Hematopoietic multipotent progenitor cell treated with erythropoietin and hydrocortisone succinate and interleukin-3 and kit ligand, for 6 days (in vitro differentiated cells): ENCODE data around the gene CAMTA1.
A peak's percentile ranks its signal among the peaks of the same experiment; 100 is the strongest.

Experiments
- DNase-seq: peaks from one replicate; pipeline ENCODE4 v3.0.0-alpha.2; 2015

CAMTA1 gene

GRCh38 chr1:6777813-6778212, 7.4 kb upstream of the CAMTA1 start:
- DNase-seq: no peak

DNA sequence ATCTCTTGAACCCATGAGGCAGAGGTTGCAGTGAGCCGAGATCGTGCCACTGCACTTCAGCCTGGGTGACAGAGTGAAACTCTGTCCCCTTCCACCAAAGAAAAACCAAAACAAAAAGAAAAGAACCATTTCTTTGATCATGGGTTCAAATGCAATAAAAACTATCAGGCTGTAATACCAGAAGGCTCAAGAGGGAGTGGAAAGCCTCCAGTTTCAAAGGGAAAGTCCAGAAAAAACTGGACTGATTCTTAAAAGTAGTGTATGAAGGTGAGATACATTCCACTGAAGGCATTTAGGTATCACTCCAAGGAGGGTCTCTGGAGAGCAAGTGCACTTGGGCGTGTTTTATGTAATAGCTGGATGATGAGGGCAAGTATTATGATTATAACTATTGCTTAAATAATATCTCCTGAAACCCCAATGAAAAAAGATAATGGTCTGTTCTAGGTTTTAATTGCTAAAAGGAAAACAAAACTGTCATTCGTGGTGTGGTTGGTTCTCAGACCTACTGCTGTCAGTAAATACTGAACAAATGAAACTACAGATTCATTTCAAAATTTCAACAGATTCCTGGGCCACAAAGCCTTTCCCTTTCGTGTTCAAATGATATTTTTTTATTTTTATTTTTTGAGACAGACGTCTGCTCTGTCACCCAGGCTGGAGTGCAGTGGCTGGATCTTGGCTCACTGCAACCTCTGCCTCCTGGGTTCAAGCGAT, 6.0 kb upstream of the CAMTA1 start:
- DNase-seq: no peak

- DNase-seq: no peak
Measured at GRCh38 chr1:6782151-6782550, 3.1 kb upstream of the CAMTA1 start.

GRCh38 chr1:6783221-6783620, 2.0 kb upstream of the CAMTA1 start:
- peak; percentile 49 for DNase-seq

DNA sequence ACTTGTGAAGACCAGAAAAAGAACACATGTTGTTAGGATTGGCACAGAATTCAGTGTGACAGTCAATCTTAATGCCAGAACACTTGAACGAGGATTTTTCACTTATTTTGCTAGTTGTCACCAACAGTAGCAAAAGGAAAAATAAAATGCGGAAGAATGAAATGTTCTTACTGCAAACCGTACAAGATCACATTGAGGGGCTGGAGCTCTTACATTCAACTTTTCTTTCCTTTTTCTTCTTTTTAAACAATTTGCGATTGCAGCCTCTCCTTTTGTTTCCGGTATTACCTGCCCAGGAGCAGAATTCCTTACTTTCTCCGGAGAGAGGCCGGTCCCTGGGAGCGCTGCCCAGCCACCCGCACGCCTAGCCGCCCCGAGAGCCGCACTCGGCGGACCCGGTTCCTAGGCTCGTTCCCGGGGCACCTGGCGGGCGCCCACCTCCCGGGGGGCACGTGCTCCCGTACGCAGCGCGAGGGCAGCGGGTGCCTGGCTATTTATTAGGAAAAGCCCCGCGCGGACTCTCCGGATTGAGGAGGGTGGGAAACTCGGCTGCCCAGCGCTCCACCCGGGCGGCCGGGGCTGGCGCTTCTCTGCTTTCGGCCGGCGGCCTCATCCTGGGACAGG, 1.2 kb upstream of the CAMTA1 start:
- peak; percentile 54 for DNase-seq

- DNase-seq: peak; percentile 100
Measured at GRCh38 chr1:6784560-6785317, 515 bp upstream of the CAMTA1 start.

DNA sequence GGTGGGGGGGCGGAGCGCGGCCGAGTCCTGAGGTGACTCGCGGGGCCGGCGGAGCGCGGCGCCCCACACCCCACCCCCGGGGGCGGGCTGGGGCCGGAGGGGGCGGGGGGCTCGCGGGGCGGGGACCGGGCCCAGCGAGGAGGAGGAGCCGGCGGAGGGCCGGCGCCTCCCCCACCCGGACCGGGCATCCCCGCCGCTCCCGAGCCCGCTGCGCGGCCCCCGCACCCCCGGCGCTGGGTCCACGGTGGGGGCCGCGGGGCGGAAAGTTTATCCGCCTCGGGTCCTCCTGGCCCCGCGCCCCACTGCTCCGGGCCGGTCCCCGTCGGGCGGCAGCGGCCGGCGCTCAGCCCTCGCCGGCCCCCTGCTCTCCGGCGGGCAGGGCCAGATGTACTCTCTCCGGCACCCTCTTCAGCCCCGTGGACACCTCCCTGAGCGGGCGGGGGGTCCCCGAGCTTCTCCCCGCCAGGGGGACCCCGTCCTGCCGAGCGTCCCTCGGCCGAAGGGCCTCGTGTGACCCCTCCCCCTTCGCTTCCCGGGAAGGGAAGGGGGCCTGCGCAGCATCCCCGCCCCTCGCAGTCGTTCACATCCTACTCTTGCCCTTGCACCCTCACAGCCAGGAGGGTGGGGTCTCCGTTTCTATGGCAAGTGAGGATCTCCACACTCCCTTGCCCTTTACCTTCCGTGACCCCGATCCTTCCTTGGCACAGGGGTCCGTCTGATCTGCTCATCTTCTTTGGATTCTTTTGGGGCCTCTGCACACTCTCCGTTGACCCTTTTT, 663 bp downstream of the CAMTA1 start:
- peak; percentile 48 for DNase-seq

- DNase-seq: no peak
Measured at GRCh38 chr1:6788946-6789345, 3.7 kb downstream of the CAMTA1 start.

DNA sequence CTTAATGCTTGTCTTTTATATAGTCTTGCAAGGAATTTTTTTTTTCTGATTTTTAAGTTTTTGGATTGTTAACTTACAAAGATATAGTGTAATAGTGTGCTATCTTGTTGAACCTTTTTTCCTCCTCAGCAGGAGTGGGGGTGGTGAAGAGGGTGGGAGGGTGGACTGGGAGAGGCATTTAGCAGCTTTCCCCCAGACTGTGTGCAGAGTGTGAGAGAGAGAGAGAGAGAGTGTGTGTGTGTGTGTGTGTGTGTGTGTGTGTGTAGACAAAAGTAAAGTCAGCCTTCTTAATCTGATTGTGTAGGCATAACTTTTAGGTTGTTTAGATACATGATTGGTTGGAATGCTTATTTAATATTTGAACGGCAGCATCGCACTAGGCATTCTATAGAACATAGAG, 4.9 kb downstream of the CAMTA1 start:
- DNase-seq: peak; percentile 45

DNA sequence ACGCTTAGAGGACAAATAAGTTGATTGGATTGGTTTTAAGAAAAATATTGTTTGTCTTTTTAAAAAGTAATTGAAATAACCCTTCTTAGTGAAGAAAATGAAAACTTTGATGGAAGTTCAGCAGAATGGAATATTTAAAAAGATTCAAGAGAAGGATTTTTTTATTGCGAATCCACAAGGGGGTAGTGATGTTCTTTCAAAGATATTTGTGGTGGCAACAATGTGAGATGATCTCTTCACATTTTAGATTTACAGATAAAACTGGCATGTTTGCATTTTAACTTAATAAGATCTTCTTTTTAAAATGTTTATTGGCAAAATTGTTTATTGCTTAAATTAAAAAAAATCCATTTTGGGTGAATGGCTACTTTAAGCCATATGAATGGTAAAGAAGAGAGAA, 8.9 kb downstream of the CAMTA1 start:
- peak; percentile 72 for DNase-seq

DNA sequence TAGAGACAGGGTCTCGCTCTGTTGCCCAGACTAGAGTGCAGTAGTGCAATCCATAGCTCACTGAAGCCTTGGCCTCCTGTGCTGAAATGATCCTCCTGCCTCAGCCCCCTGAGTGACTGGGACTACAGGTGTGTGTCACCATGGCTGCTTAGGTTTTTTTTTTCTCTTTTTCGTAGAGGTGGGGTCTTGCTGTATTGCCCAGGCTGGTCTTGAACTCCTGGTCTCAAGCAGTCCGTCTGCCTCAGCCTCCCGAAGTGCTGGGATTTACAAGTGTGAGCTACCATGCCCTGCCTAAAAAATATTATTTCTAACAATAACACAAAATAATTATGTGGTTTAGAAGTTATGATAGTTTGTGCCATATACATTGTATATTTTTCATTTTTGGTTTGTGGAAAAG, 9.9 kb downstream of the CAMTA1 start:
- DNase-seq: no peak

GRCh38 chr1:6795661-6796060, 10.4 kb downstream of the CAMTA1 start:
- DNase-seq: no peak

DNA sequence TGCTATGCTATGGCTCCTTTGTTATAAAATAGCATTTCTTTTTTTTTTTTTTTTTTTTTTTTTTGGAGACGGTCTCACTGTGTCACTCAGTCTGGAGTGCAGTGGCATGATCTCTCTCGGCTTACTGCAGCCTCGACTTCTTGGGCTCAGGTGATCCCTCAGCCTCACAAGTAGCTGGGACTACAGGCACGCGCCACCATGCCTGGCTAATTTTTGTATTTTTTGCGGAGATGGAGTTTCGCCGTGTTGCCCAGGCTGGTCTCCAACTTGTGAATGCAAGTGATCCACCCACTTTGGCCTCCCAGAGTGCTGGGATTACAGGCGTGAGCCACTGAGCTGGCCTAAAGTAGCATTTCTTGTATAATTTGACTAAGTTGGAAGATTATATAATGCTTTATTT, 10.8 kb downstream of the CAMTA1 start:
- no peak for DNase-seq

GRCh38 chr1:6799499-6799898, 14.2 kb downstream of the CAMTA1 start:
- DNase-seq: no peak

GRCh38 chr1:6800745-6801144, 15.5 kb downstream of the CAMTA1 start:
- DNase-seq: peak; percentile 12

GRCh38 chr1:6801199-6801598, 15.9 kb downstream of the CAMTA1 start:
- no peak for DNase-seq

DNA sequence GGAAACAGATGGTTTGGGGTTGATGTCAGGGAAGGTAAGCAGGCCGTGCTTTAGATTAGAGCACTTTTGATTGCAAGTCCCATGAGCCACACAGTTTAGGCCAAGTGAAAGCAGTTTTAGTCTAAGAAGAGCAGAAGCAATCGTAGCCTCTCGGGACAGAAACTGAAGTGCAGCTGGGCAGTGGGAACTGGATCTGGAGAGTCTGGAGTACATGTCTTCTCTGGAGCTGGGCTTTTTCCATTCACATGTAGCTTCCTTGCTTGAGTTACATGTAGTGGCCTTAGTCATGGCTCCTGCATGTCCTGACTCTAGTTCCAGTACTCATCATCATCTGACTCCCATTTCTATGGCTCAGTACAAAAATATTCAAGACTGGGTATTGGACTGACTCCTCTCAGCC, 16.7 kb downstream of the CAMTA1 start:
- no peak for DNase-seq

- DNase-seq: no peak
Measured at GRCh38 chr1:6802454-6802853, 17.2 kb downstream of the CAMTA1 start.

GRCh38 chr1:6802893-6803292, 17.6 kb downstream of the CAMTA1 start:
- no peak for DNase-seq

DNA sequence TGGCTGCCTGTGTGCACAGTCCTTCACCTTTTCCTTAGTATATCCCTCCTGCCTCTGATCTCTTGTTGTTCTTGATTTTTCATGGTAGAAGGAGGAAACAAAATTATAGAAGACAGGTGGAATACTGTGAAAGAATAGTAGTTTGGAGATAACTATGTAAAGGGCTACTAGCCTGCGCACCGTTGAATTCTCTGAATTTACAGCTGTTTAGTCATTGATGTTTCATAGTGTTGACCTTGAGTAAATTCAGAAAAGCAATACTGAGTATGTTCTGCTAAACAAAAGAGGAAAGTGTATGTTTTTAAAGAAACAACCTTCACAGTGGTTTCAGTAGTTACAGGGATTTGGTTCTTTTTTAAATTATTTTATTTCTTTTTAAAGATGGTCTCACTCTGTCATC, 18.1 kb downstream of the CAMTA1 start:
- DNase-seq: no peak

DNA sequence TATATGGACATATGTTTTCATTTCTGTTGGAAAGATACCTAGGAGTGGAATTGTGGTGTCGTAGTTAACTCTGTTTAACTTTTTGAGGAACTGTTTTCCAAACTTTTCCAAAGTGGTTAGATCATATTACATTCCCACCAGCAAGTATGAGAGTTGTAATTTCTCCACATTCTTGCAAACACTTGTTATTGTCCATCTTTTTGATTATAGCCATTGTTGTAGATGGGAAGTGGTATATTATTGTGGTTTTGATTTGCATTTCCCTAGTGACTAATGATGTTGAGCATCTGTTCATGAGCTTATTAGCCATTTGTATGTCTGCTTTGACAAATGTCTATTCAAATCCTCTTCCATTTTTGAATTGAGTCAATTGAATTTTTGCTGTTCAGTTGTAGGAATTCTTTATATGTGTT, 19.8 kb downstream of the CAMTA1 start:
- DNase-seq: no peak

GRCh38 chr1:6807782-6808181, 22.5 kb downstream of the CAMTA1 start:
- DNase-seq: no peak

- no peak for DNase-seq
Measured at GRCh38 chr1:6809461-6809860, 24.2 kb downstream of the CAMTA1 start.
